ENCODE data around the gene GPATCH8. TPM values are rescaled to one million over a fixed set of nuclear protein-coding genes. Genes with fewer than 3 reads are reported as not detected.

The GPATCH8 gene
- total and polyA plus RNA-seq, 2 of the 8 experiments (the other 6 are each of a cell fraction or from before 2014, with no cell fraction given), result 20.5 to 58.1 TPM

DNA sequence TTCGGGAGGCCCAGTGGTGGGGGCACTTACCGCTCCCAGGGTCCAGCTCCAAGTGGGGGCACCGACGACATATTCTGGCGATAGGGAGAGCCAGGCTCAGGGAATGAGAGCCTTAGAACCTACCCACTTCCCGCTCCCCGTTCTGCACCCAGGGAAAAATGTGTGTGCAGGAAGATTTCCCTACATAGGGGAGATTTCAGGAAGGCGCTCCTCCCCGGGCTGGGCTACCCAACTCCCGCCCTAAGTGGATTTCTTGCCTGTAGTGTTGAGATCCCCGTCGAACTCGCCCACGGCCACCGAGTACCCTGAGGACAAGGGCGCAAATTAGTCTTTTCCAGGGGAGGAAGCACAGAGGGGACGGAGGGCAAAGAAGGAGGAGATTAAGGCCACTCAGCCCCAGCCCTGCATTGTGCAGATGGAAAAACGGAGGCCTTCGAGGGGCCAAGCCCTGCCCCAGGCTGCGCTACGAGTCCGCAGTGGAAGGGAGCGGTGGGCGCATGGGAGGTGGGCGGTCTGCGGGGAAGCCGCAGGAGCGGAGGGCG lies 118.9 kb downstream of the GPATCH8 start (continued):
- TF ChIP-seq RXRA (IDR thresholded peaks at IDR 0.05; ENCODE audit: insufficient read depth, low read depth, low read length), result no peak
- no peak for TF ChIP-seq HDAC2 (IDR thresholded peaks at IDR 0.05; ENCODE audit: borderline replicate concordance in 1 of 2, low read depth in 2 of 2, low read length in 2 of 2)
- TF ChIP-seq ASH2L (IDR thresholded peaks at IDR 0.05; ENCODE audit: low read length), result peak; percentile 1
- no peak for TF ChIP-seq KDM1A (IDR thresholded peaks at IDR 0.05; ENCODE audit: borderline replicate concordance, low read length)
- no peak for TF ChIP-seq BCL11A (IDR thresholded peaks at IDR 0.05; ENCODE audit: low read depth in 2 of 2, low read length in 2 of 2)
- no peak for TF ChIP-seq CREB1 (IDR thresholded peaks at IDR 0.05)
- TF ChIP-seq, protein P1, sequence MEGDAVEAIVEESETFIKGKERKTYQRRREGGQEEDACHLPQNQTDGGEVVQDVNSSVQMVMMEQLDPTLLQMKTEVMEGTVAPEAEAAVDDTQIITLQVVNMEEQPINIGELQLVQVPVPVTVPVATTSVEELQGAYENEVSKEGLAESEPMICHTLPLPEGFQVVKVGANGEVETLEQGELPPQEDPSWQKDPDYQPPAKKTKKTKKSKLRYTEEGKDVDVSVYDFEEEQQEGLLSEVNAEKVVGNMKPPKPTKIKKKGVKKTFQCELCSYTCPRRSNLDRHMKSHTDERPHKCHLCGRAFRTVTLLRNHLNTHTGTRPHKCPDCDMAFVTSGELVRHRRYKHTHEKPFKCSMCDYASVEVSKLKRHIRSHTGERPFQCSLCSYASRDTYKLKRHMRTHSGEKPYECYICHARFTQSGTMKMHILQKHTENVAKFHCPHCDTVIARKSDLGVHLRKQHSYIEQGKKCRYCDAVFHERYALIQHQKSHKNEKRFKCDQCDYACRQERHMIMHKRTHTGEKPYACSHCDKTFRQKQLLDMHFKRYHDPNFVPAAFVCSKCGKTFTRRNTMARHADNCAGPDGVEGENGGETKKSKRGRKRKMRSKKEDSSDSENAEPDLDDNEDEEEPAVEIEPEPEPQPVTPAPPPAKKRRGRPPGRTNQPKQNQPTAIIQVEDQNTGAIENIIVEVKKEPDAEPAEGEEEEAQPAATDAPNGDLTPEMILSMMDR (IDR thresholded peaks at IDR 0.05; ENCODE audit: control extremely low read depth in 1 of 3, insufficient read depth in 1 of 3, low read depth in 1 of 3, low read length in 3 of 3), result no peak
- no peak for TF ChIP-seq NANOG (IDR thresholded peaks at IDR 0.05; ENCODE audit: insufficient read depth, low read depth, low read length, poor library complexity, severe bottlenecking)
- no peak for TF ChIP-seq ZNF274 (IDR thresholded peaks at IDR 0.05; ENCODE audit: borderline replicate concordance, extremely low read depth, low read length)
- TF ChIP-seq TAF1 (IDR thresholded peaks at IDR 0.05; ENCODE audit: low read depth, low read length), result no peak
- 0 out of 2 replicates have a peak, but pooled peaks have one; percentile 51 for TF ChIP-seq RBBP5 (IDR thresholded peaks at IDR 0.05; ENCODE audit: borderline replicate concordance, low read depth, low read length)
- TF ChIP-seq NRF1 (IDR thresholded peaks at IDR 0.05; ENCODE audit: low read depth, low read length), result no peak
- TF ChIP-seq EZH2 (IDR thresholded peaks at IDR 0.05; ENCODE audit: low read depth, low read length, severe bottlenecking), result peak; percentile 63
- TF ChIP-seq JUN (IDR thresholded peaks at IDR 0.05; ENCODE audit: low read depth, low read length), result no peak

Data from H1 (cell line).